ENCODE data around the gene DNMBP.

DNA sequence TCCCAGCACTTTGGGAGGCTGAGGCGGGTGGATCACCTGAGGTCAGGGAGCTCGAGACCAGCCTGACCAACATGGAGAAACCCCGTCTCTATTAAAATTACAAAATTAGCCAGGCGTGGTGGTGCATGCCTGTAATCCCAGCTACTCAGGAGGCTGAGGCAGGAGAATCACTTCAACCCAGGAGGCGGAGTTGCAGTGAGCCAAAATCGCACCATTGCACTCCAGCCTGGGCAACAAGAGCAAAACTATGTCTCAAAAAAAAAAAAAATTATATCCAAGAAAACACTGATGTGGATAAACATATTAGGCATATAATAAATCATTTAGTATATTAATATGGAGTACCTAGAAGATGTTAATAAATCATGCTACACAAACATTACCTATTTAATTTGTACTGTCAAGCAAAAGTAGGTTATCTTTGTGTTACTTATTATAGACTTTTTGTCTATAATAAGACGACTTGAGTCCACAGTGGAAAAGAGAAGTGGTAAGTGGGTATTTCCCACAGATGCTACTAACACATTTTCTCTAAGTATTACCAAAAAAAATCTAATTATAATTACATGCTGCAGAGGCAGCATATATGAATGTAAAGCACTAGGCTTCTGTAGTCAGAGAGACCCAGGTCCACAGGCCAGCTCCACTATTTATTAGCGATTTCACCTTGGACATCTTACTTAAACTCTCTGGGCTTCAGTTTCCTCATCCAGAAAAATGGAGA, 34.5 kb downstream of the DNMBP start:
- TF ChIP-seq, protein P1, sequence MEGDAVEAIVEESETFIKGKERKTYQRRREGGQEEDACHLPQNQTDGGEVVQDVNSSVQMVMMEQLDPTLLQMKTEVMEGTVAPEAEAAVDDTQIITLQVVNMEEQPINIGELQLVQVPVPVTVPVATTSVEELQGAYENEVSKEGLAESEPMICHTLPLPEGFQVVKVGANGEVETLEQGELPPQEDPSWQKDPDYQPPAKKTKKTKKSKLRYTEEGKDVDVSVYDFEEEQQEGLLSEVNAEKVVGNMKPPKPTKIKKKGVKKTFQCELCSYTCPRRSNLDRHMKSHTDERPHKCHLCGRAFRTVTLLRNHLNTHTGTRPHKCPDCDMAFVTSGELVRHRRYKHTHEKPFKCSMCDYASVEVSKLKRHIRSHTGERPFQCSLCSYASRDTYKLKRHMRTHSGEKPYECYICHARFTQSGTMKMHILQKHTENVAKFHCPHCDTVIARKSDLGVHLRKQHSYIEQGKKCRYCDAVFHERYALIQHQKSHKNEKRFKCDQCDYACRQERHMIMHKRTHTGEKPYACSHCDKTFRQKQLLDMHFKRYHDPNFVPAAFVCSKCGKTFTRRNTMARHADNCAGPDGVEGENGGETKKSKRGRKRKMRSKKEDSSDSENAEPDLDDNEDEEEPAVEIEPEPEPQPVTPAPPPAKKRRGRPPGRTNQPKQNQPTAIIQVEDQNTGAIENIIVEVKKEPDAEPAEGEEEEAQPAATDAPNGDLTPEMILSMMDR (IDR thresholded peaks at IDR 0.05; ENCODE audit: insufficient read depth, low read length), result no peak
- TF ChIP-seq, protein P2, sequence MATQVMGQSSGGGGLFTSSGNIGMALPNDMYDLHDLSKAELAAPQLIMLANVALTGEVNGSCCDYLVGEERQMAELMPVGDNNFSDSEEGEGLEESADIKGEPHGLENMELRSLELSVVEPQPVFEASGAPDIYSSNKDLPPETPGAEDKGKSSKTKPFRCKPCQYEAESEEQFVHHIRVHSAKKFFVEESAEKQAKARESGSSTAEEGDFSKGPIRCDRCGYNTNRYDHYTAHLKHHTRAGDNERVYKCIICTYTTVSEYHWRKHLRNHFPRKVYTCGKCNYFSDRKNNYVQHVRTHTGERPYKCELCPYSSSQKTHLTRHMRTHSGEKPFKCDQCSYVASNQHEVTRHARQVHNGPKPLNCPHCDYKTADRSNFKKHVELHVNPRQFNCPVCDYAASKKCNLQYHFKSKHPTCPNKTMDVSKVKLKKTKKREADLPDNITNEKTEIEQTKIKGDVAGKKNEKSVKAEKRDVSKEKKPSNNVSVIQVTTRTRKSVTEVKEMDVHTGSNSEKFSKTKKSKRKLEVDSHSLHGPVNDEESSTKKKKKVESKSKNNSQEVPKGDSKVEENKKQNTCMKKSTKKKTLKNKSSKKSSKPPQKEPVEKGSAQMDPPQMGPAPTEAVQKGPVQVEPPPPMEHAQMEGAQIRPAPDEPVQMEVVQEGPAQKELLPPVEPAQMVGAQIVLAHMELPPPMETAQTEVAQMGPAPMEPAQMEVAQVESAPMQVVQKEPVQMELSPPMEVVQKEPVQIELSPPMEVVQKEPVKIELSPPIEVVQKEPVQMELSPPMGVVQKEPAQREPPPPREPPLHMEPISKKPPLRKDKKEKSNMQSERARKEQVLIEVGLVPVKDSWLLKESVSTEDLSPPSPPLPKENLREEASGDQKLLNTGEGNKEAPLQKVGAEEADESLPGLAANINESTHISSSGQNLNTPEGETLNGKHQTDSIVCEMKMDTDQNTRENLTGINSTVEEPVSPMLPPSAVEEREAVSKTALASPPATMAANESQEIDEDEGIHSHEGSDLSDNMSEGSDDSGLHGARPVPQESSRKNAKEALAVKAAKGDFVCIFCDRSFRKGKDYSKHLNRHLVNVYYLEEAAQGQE (IDR thresholded peaks at IDR 0.05; ENCODE audit: insufficient replicate concordance, low read depth), result no peak
- peak; percentile 33; the same call in 1 of the 2 replicates for TF ChIP-seq SPI1 (IDR thresholded peaks at IDR 0.05; ENCODE audit: borderline replicate concordance, low read depth)

All from HL-60 (cell line).